Esophagus (tissue), 2 donors: ENCODE data around the gene AKR1A1. TPM values are rescaled to one million over a fixed set of nuclear protein-coding genes. Genes with fewer than 3 reads are reported as not detected.

Source experiments
- H3K27ac ChIP-seq, 2 donors: one replicate each; pipeline ENCODE4 v1.5.1; 2013; ENCODE audit warnings: low read depth in 2 of 2, mild to moderate bottlenecking in 2 of 2, inconsistent platforms in 1 of 2, low read length in 1 of 2, moderate library complexity in 1 of 2
- H3K27me3 ChIP-seq, 2 donors: one replicate each; pipeline ENCODE4 v1.6.1; 2013; ENCODE audit warnings: low read length in 2 of 2, control low read depth in 1 of 2, mild to moderate bottlenecking in 1 of 2; ENCODE audit not compliant: insufficient read depth in 2 of 2, control insufficient read depth in 1 of 2
- H3K36me3 ChIP-seq, 2 donors: one replicate each; pipeline ENCODE4 v1.6.1; 2013; ENCODE audit warnings: low read length in 1 of 2; ENCODE audit not compliant: control insufficient read depth in 2 of 2, insufficient read depth in 2 of 2
- H3K4me1 ChIP-seq, 2 donors: one replicate each; pipeline ENCODE4 v1.6.1; 2013; ENCODE audit warnings: low read length in 1 of 2; ENCODE audit not compliant: control insufficient read depth in 2 of 2, insufficient read depth in 2 of 2
- H3K4me3 ChIP-seq, 2 donors: one replicate each; pipeline ENCODE4 v1.5.1; 2013; ENCODE audit warnings: low read length in 2 of 2, mild to moderate bottlenecking in 2 of 2, low read depth in 1 of 2, moderate library complexity in 1 of 2
- H3K9me3 ChIP-seq, 2 donors: one replicate each; pipeline ENCODE4 v1.6.1; 2013; ENCODE audit warnings: mild to moderate bottlenecking in 2 of 2, low read depth in 1 of 2, low read length in 1 of 2, moderate library complexity in 1 of 2; ENCODE audit not compliant: control insufficient read depth in 2 of 2, insufficient read depth in 1 of 2
- WGBS, 2 donors: extraction: QIAGEN DNeasy Blood & Tissue Kit; methylation state at CpG; one replicate each; pipeline ENCODE4 v1.1.7; 2013; 5-methylcytosine and 5-hydroxymethylcytosine counted together
- polyA plus RNA-seq, 2 donors: library from polyadenylated mRNA; stranded (reverse); fragments of 200-250 nt; gene quantifications; one replicate each; pipeline ENCODE4 v1.2.3, GENCODE V29; 2013
- donor health status: healthy with polysubstance abuse.
- donor health status: Bipolar disorder and iron deficiency.

AKR1A1 gene
- polyA plus RNA-seq, 2 donors, result 212 to 242 TPM

GRCh38 chr1:45607404-45608074 lies 56.9 kb downstream of the AKR1A1 start:
- H3K27me3 ChIP-seq, result no peaks in the 10 kb centered on the region
- H3K9me3 ChIP-seq, result no peaks in the 10 kb centered on the region
- H3K27ac ChIP-seq, result peak overlapping the region in 1 of 2 donors; percentile 52
- no peaks in the 10 kb centered on the region for H3K4me1 ChIP-seq
- H3K4me3 ChIP-seq, result no peak overlapping the region
- H3K36me3 ChIP-seq, result peaks cover 4 to 8% of the 10 kb centered on the region in 2 donors
- 62 to 79% methylated on average over 6 of the region's 6 CpGs for WGBS, 2 donors

DNA sequence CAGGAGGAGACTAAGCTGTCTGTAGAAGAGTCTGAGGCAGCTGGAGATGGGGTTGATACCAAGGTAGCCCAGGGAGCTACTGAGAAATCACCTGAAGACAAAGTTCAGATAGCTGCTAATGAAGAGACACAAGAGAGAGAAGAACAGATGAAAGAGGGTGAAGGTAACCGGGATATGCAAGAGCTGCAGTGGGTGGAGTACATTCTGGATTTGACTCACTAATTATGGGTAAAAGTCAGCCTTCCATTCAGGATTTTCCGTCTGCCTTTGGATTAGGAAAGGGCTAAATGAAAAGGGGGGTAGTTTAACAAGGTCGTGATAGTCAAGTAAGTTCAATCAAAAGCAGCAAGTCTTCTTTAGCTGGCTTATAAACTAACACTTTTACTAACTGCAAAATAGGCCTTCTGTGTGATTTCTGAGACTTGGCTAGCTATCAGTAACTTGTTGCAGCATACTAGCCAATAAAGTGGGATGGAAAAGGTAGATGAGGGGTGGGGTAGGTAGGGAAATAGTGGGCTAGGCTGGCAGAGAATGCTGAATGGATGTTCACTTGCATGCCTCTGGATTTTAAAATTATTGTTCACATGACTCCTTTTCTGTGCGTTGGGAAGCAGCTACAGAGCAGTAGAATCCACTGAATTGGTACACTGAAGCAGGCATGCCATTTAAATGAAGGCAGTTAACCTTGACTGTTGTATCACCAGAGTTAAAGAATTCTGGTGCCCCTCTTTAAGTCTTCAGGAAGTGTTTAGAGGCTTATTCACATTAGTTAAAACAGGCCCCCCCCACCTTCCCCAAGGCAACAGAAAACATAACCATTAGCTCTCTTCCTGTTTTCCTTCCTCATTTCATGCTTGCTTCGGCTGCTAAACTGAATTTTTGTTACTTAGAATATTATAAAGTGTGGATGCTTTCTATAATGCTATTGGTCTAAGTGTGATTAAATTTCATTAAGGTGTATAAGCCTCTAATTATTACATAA lies 57.8 kb downstream of the AKR1A1 start:
- Histone ChIP-seq H3K4me3 (no peak overlapping the region), H3K36me3 (peaks cover 4 to 5% of the 10 kb centered on the region in 2 donors), H3K27me3 (no peaks in the 10 kb centered on the region), H3K9me3 (no peaks in the 10 kb centered on the region), H3K4me1 (peaks cover 0 to 3% of the 10 kb centered on the region in 2 donors), H3K27ac (peak overlapping the region in 1 of 2 donors; percentile 52)
- 67 to 75% methylated on average over 5 of the region's 5 CpGs for WGBS, 2 donors

GRCh38 chr1:45610589-45611226 lies 60.1 kb downstream of the AKR1A1 start:
- Histone ChIP-seq H3K27me3 (no peaks in the 10 kb centered on the region), H3K27ac (no peak overlapping the region), H3K36me3 (peaks cover 7 to 8% of the 10 kb centered on the region in 2 donors), H3K4me3 (no peak overlapping the region), H3K4me1 (peaks cover 0 to 5% of the 10 kb centered on the region in 2 donors), H3K9me3 (no peaks in the 10 kb centered on the region)
- 96 to 98% methylated on average over 10 of the region's 10 CpGs for WGBS, 2 donors

DNA sequence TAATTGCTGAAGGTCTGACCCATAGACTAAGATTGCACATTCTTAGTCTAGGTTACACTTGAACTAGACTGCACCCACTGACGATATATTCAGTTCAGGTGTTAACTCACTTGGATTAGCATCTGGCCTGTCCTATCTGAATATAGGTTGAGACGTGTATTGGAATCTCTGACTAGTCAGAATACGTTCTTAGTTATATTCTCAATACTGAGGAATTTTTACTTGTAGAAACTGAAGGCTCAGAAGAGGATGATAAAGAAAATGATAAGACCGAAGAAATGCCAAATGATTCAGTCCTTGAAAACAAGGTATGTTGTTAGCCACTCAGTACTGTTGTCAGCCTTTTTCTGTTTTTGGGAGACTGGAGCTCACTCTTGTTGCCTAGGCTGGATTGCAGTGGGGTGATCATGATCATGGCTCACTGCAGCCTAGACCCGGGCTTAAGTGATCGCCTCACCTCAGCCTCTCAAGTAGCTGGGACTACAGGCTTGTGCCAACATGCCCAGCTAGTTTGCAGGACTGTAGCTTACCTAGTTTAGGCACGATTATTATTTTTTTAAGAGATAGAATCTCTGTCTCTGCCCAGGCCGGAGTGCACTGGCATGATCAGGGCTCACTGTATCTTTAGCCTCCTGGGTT lies 62.4 kb downstream of the AKR1A1 start:
- no peak overlapping the region for H3K4me3 ChIP-seq
- H3K4me1 ChIP-seq, result peaks cover 0 to 5% of the 10 kb centered on the region in 2 donors
- no peaks in the 10 kb centered on the region for H3K9me3 ChIP-seq
- peak overlapping the region in 1 of 2 donors; percentile 35 for H3K27ac ChIP-seq
- peaks cover 8 to 17% of the 10 kb centered on the region in 2 donors for H3K36me3 ChIP-seq
- H3K27me3 ChIP-seq, result no peaks in the 10 kb centered on the region
- WGBS, 2 donors, result 57 to 64% methylated on average over 8 of the region's 8 CpGs

DNA sequence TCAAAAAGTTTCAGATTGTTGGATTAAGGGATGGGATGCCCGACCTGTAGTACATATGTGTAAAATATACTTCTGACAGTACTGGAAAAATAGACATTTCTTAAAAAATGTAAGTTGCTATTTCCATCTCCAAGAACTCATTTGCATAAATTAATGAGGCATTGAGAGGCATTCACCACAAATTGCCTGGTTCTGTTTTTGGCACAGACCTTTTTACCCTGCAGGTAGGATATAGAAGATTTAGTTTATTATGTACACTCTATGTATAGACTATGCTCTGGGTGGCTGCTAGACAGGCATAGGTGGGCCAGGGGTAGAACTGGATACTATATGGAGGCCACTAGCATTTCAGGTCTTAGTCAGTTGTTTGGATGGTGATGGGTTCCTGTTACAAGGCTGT lies 65.3 kb downstream of the AKR1A1 start:
- H3K4me1 ChIP-seq, result peaks cover 0 to 5% of the 10 kb centered on the region in 2 donors
- H3K9me3 ChIP-seq, result no peaks in the 10 kb centered on the region
- H3K27ac ChIP-seq, result no peak overlapping the region
- peaks cover 6 to 20% of the 10 kb centered on the region in 2 donors for H3K36me3 ChIP-seq
- WGBS, 2 donors, result 84 to 87% methylated on average over 1 of the region's 1 CpG
- no peak overlapping the region for H3K4me3 ChIP-seq
- no peaks in the 10 kb centered on the region for H3K27me3 ChIP-seq

DNA sequence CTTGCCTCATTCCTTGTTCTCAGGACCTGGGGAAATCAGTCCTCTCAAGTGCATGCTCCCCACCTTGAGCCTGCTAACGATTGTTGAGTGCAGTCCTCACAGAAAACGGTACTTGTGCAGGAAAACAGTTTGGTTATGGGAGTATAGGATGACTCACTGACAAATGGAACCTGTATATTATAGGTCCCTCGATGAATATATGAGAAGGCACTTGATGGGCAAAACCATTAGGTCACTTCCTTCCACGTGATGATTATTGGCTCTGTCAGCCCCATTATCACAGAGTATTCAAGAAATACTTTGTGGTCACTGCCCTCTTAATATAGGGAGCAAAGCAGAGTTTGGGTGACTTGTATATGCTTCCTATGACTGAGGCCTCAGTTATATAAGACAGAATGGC lies 67.0 kb downstream of the AKR1A1 start:
- Histone ChIP-seq H3K4me3 (no peak overlapping the region), H3K27ac (no peak overlapping the region), H3K9me3 (no peaks in the 10 kb centered on the region), H3K36me3 (peaks cover 6 to 24% of the 10 kb centered on the region in 2 donors), H3K4me1 (peaks cover 0 to 5% of the 10 kb centered on the region in 2 donors), H3K27me3 (no peaks in the 10 kb centered on the region)
- 78 to 81% methylated on average over 4 of the region's 4 CpGs for WGBS, 2 donors

DNA sequence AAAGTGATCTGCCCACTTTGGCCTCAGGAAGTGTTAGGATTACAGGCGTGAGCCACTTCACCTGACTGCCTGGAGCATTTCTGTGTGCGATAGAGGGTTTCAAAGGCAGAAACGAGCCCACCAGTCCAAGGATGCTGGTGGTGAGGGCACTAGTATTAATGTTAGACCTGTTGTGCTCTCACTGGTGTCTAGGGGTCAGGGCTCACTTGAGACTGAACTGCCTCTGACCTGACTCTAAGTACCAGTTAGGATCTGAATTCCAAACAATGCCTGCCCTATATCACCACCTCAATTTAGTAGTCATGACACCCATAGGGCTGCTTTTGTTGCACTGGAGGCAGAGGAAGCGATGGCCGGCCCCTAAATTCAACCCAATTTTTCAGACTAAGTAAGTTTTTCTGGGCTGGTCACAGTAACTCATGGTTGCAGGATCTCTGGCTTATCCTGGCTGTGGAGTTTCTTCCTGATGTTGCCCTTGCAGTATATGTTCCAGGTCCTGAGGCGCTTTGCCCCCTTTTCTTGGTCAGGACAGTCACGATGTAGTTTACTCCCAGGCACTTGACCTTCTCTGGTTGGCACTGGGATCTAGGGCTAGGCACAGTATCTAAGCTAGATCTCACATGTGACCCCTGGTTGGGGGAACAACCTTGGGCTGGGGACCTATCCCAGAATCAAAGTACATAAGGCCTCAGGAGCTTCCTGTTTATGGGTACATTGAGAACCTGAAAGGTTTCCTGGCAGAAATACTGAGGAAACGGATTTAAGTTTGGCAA lies 68.7 kb downstream of the AKR1A1 start:
- peaks cover 6 to 30% of the 10 kb centered on the region in 2 donors for H3K36me3 ChIP-seq
- no peak overlapping the region for H3K4me3 ChIP-seq
- no peaks in the 10 kb centered on the region for H3K27me3 ChIP-seq
- no peaks in the 10 kb centered on the region for H3K9me3 ChIP-seq
- 59 to 71% methylated on average over 8 of the region's 8 CpGs for WGBS, 2 donors
- peaks cover 0 to 3% of the 10 kb centered on the region in 2 donors for H3K4me1 ChIP-seq
- H3K27ac ChIP-seq, result no peak overlapping the region
